ENCODE data around the gene YBEY. TPM values are rescaled to one million over a fixed set of nuclear protein-coding genes. Genes with fewer than 3 reads are reported as not detected.

Gene YBEY
- total and polyA plus RNA-seq, 2 of the 13 experiments (the other 11 are each of a cell fraction or from before 2014, with no cell fraction given): 6.5 to 8.9 TPM

GRCh38 chr21:46323710-46324389, 37.7 kb downstream of the YBEY start, which contains the start of the genes C21orf58 and PCNT (continued):
- TF ChIP-seq RARG (CRISPR knock-in tag; IDR thresholded peaks at IDR 0.05; ENCODE audit: low read depth) (no peak), ZBTB3 (CRISPR knock-in tag; IDR thresholded peaks at IDR 0.05; ENCODE audit: borderline replicate concordance, low read depth) (no peak), HOXA3 (CRISPR knock-in tag; IDR thresholded peaks at IDR 0.05) (peak; percentile 9; the same call in 1 of the 2 replicates), CC2D1A (CRISPR knock-in tag; IDR thresholded peaks at IDR 0.05) (0 out of 2 replicates have a peak, but pooled peaks have one; percentile 39), ZSCAN5A (CRISPR knock-in tag; IDR thresholded peaks at IDR 0.05; ENCODE audit: borderline replicate concordance) (peak; percentile 43; the same call in 1 of the 2 replicates), MLLT10 (CRISPR knock-in tag; IDR thresholded peaks at IDR 0.05) (no peak), DMAP1 (CRISPR knock-in tag; IDR thresholded peaks at IDR 0.05) (peak; percentile 93), MTA1 (CRISPR knock-in tag; IDR thresholded peaks at IDR 0.05; ENCODE audit: borderline replicate concordance) (no peak), ZMYM4 (CRISPR knock-in tag; IDR thresholded peaks at IDR 0.05) (peak; percentile 50; the same call in 1 of the 2 replicates), TBL1XR1 (IDR thresholded peaks at IDR 0.05; ENCODE audit: borderline replicate concordance, low read length, partially characterized antibody) (no peak), PRPF4 (IDR thresholded peaks at IDR 0.05; ENCODE audit: low read depth, low read length, poor library complexity, severe bottlenecking) (no peak), HNRNPLL (IDR thresholded peaks at IDR 0.05; ENCODE audit: low read depth, low read length, poor library complexity, severe bottlenecking) (peak; percentile 68), TFDP1 (CRISPR knock-in tag; IDR thresholded peaks at IDR 0.05; ENCODE audit: borderline replicate concordance) (peak; percentile 98), BRCA1 (CRISPR knock-in tag; IDR thresholded peaks at IDR 0.05) (no peak), NAIF1 (CRISPR knock-in tag; IDR thresholded peaks at IDR 0.05; ENCODE audit: borderline replicate concordance) (0 out of 2 replicates have a peak, but pooled peaks have one; percentile 72), ZNF589 (CRISPR knock-in tag; conservative IDR thresholded peaks at IDR 0.05) (0 out of 2 replicates have a peak, but pooled peaks have one; percentile 22), ZGPAT (CRISPR knock-in tag; IDR thresholded peaks at IDR 0.05) (no peak), FOXA1 (IDR thresholded peaks at IDR 0.05) (no peak), FOXA1 (CRISPR knock-in tag; IDR thresholded peaks at IDR 0.05) (peak; percentile 90), ZNF776 (CRISPR knock-in tag; IDR thresholded peaks at IDR 0.05) (peak; percentile 3; the same call in 1 of the 2 replicates), ZNF432 (CRISPR knock-in tag; IDR thresholded peaks at IDR 0.05; ENCODE audit: borderline replicate concordance) (no peak), MBD4 (IDR thresholded peaks at IDR 0.05; ENCODE audit: borderline replicate concordance, low read length) (no peak), ZBTB21 (CRISPR knock-in tag; IDR thresholded peaks at IDR 0.05) (no peak), CEBPG (CRISPR knock-in tag; IDR thresholded peaks at IDR 0.05) (no peak), ZFP91 (CRISPR knock-in tag; IDR thresholded peaks at IDR 0.05; ENCODE audit: borderline replicate concordance) (peak; percentile 59; the same call in 1 of the 2 replicates), CREBL2 (CRISPR knock-in tag; IDR thresholded peaks at IDR 0.05; ENCODE audit: borderline replicate concordance) (no peak)
